GM23248 (cell line): Measurements from ENCODE around the gene EPOP. TPM values are rescaled to one million over a fixed set of nuclear protein-coding genes. Genes with fewer than 3 reads are reported as not detected.
A peak's percentile ranks its signal among the peaks of the same experiment; 100 is the strongest.

Experiments used
- DNase-seq: peaks from one replicate; pipeline ENCODE4 v3.0.0-alpha.2; 2015
- H2AFZ ChIP-seq: fragments of 200-600 bp; sonication (generic); 2 replicates; pipeline ENCODE4 v1.6.1; 2016; ENCODE audit warnings: antibody characterized with exemption
- H3F3A ChIP-seq: fragments of 200-600 bp; sonication (generic); 2 replicates; pipeline ENCODE4 v1.6.1; 2016; ENCODE audit warnings: mild to moderate bottlenecking, antibody characterized with exemption, mixed run types; ENCODE audit not compliant: insufficient read depth
- H3K27ac ChIP-seq: fragments of 200-600 bp; sonication (generic); 2 replicates; pipeline ENCODE4 v1.5.1; 2016; ENCODE audit warnings: mild to moderate bottlenecking
- H3K27me3 ChIP-seq: fragments of 200-600 bp; sonication (generic); replicated peaks from 2 replicates; pipeline ENCODE4 v1.6.1; 2016; ENCODE audit warnings: mild to moderate bottlenecking; ENCODE audit not compliant: insufficient read depth
- H3K36me3 ChIP-seq: fragments of 200-600 bp; sonication (generic); 2 replicates; pipeline ENCODE4 v1.6.1; 2016; ENCODE audit warnings: low read depth, mild to moderate bottlenecking
- H3K4me1 ChIP-seq: fragments of 200-600 bp; sonication (generic); 2 replicates; pipeline ENCODE4 v1.6.1; 2016; ENCODE audit warnings: mild to moderate bottlenecking; ENCODE audit not compliant: insufficient read depth
- H3K4me2 ChIP-seq: fragments of 200-600 bp; sonication (generic); one replicate; pipeline ENCODE4 v1.6.1; 2016; ENCODE audit warnings: mild to moderate bottlenecking; ENCODE audit not compliant: unreplicated experiment
- H3K4me3 ChIP-seq: fragments of 200-600 bp; sonication (generic); 2 replicates; pipeline ENCODE4 v1.5.1; 2016; ENCODE audit warnings: mild to moderate bottlenecking
- H3K79me2 ChIP-seq: fragments of 200-600 bp; sonication (generic); 2 replicates; pipeline ENCODE4 v1.6.1; 2016; ENCODE audit warnings: mild to moderate bottlenecking; ENCODE audit not compliant: insufficient read depth
- H3K9ac ChIP-seq: fragments of 200-600 bp; sonication (generic); 2 replicates; pipeline ENCODE4 v1.6.1; 2016; ENCODE audit warnings: mild to moderate bottlenecking
- H3K9me2 ChIP-seq: fragments of 200-600 bp; sonication (generic); 2 replicates; pipeline ENCODE4 v1.6.1; 2016; ENCODE audit warnings: mixed run types, mild to moderate bottlenecking, moderate library complexity; ENCODE audit not compliant: insufficient read depth
- H3K9me3 ChIP-seq: fragments of 200-600 bp; sonication (generic); one replicate; pipeline ENCODE4 v1.6.1; 2017; ENCODE audit warnings: low read depth
- H4K20me1 ChIP-seq: fragments of 200-600 bp; sonication (generic); 2 replicates; pipeline ENCODE4 v1.6.0; 2016; ENCODE audit not compliant: insufficient read depth
- EZH2 ChIP-seq: fragments of 200-600 bp; sonication (generic); IDR thresholded peaks from 2 replicates; pipeline ENCODE4 v1.6.1; 2018; ENCODE audit warnings: antibody characterized with exemption, mild to moderate bottlenecking; ENCODE audit not compliant: insufficient read depth, poor library complexity, severe bottlenecking
- EZH2phosphoT487 ChIP-seq: fragments of 200-600 bp; sonication (generic); IDR thresholded peaks from 2 replicates; pipeline ENCODE4 v1.6.1; 2018; ENCODE audit warnings: antibody characterized with exemption, moderate library complexity, mild to moderate bottlenecking, low read depth; ENCODE audit not compliant: insufficient read depth
- WGBS, 2 experiments: methylation state at CpG; one replicate each; pipeline ENCODE4 v1.1.6; 2015 to 2017; ENCODE audit warnings: low lambda C conversion rate in 2 of 2, low coverage in 1 of 2; ENCODE audit errors: missing lambda C conversion rate in 2 of 2; 5-methylcytosine and 5-hydroxymethylcytosine counted together
- in situ Hi-C: fragments of 300-500 bp; cut with MboI; formaldehyde crosslinking; loops from 2 replicates; pipeline ENCODE4 v1.15.0; 2020
- polyA plus RNA-seq: library from polyadenylated mRNA; unstranded; fragments of >200 nt; fragmentation: Nextera tagmentation; extraction: Ambion mirVana; gene quantifications from 2 replicates; pipeline ENCODE4 v1.2.1, GENCODE V29; 2016
- total RNA-seq: library from RNA; depleted of rRNA; stranded (reverse); fragments of >200 nt; shearing (Covaris generic); gene quantifications from 2 replicates; pipeline ENCODE4 v1.2.3, GENCODE V29; 2014; rRNA removed

Gene EPOP
- total RNA-seq (2.9 and 4.3 TPM in 2 replicates), polyA plus RNA-seq (1.0 and 1.2 TPM in 2 replicates)

DNA sequence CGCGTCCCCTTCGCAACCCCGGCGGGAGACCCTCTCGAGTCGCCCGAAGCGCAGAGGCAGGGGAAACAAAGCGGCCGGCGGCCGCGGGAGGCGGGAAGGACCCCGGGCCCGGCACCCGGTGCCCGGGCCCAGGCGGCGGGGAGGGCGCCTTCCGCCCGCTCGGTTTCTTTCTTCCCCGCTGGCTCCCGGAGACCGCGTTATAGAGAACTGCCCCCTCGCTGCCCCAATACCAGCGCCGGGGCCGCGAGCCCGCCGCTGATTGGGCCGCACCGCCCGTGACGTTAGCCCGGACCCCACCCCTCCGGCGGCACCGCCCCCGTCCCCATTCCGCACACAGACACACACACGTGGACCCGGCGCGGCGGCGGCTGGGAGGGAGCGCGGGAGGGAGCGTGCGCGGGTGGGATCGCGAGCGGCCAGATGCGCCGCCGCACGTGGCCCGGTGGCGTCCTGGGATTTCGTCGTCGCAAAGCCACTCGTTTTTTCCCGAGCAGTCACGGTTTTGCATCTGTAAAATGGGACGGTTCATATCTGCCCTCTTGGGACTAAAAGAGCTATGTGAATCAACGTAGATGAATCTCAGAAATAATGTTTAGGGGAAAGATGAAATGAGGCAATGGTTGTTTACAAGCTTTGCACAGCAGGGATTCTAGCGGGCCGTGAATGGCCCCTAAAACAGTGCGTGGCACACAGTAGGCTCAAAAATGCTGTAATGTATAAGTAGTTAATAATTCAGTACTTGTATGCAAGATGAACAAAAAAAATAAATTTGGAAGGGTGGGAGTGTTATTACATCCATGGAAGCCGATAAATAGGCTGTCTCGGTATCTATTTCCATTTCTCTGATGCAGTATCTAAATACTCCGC is at the start of gene EPOP:
Gene EPOP, minus strand, starts transcription at position 209 of the 867 bp plus-strand sequence. CDS start 462 bp downstream, outside the sequence.
- TF ChIP-seq EZH2 (no peak), EZH2phosphoT487 (no peak)
- DNase-seq = peak; percentile 89
- Histone ChIP-seq H2AFZ (peak within 1 kb of the TSS; percentile 78), H4K20me1 (no peaks in the 10 kb centered on the region), H3K27ac (no peak within 1 kb of the TSS), H3K4me3 (peak within 1 kb of the TSS; percentile 74), H3K9me2 (no peaks in the 10 kb centered on the region), H3K27me3 (0 out of 2 replicates have a peak, but pooled peaks cover 4% of the 10 kb centered on the region), H3F3A (peaks cover 11% of the 10 kb centered on the region; the same call in 1 of the 2 replicates), H3K36me3 (no peaks in the 10 kb centered on the region), H3K9me3 (no peaks in the 10 kb centered on the region), H3K9ac (peak within 1 kb of the TSS; percentile 74), H3K4me2 (peak within 1 kb of the TSS; percentile 74), H3K4me1 (0 out of 2 replicates have a peak, but pooled peaks cover 3% of the 10 kb centered on the region), H3K79me2 (no peaks in the 10 kb centered on the region)
- in situ Hi-C loops = no loop called here
- 5 to 6% methylated on average over 44 to 61 of the region's 80 CpGs for WGBS, 2 experiments

DNA sequence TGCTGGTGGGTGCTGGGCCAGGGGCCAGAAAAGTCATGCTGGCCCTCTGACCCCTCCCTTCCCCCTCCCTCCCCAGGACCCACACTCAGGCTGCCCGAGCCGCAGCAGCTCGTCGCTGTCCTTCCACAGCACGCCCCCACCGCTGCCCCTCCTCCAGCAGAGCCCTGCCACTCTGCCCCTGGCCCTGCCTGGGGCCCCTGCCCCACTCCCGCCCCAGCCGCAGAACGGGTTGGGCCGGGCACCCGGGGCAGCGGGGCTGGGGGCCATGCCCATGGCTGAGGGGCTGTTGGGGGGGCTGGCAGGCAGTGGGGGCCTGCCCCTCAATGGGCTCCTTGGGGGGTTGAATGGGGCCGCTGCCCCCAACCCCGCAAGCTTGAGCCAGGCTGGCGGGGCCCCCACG is 47.0 kb upstream of the EPOP start:
- Histone ChIP-seq H3K27me3 (no peaks in the 10 kb centered on the region), H3K36me3 (no peaks in the 10 kb centered on the region; the same call in 1 of the 2 replicates), H3K4me1 (no peaks in the 10 kb centered on the region), H2AFZ (no peak overlapping the region), H3K79me2 (no peaks in the 10 kb centered on the region), H3K4me2 (no peak overlapping the region), H3K9me2 (no peaks in the 10 kb centered on the region), H3K9me3 (no peaks in the 10 kb centered on the region), H4K20me1 (no peaks in the 10 kb centered on the region), H3F3A (0 out of 2 replicates have a peak, but pooled peaks cover 2% of the 10 kb centered on the region), H3K4me3 (no peak overlapping the region), H3K27ac (no peak overlapping the region), H3K9ac (no peak overlapping the region)
- WGBS, 2 experiments = 93 to 95% methylated on average over 3 to 16 of the region's 16 CpGs
- no peak for TF ChIP-seq EZH2
- TF ChIP-seq EZH2phosphoT487 = no peak
- no peak for DNase-seq
- in situ Hi-C loops = no loop called here

DNA sequence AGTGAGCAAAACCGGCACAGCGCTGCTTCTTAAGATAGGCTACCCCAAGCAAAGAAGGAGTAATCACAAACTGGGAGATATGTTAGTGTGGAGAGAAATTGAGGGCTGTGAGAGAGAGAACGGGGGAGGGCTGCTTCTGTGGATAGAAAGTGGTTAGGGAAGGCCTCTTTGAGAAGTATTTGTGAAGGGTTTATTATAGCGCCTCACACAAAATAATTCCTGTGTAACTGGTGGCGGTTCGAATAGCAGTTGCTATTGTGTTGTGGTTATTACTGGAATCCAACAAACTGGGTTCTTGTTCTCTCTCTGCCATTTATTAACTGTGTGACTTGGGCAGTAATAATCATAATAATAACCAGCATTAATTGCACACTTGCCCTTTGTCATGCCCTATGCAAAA is 46.2 kb upstream of the EPOP start:
- Histone ChIP-seq H3K27ac (no peak overlapping the region), H3K4me2 (no peak overlapping the region), H2AFZ (no peak overlapping the region), H3K27me3 (no peaks in the 10 kb centered on the region), H3K4me3 (no peak overlapping the region), H3K36me3 (no peaks in the 10 kb centered on the region; the same call in 1 of the 2 replicates), H3K79me2 (no peaks in the 10 kb centered on the region), H3K9ac (no peak overlapping the region), H3K4me1 (no peaks in the 10 kb centered on the region), H3F3A (no peaks in the 10 kb centered on the region), H3K9me3 (no peaks in the 10 kb centered on the region), H4K20me1 (no peaks in the 10 kb centered on the region), H3K9me2 (no peaks in the 10 kb centered on the region)
- no peak for DNase-seq
- in situ Hi-C loops = no loop called here
- WGBS, 2 experiments = 91% methylated on average over 6 of the region's 6 CpGs
- TF ChIP-seq EZH2 (no peak), EZH2phosphoT487 (no peak)

DNA sequence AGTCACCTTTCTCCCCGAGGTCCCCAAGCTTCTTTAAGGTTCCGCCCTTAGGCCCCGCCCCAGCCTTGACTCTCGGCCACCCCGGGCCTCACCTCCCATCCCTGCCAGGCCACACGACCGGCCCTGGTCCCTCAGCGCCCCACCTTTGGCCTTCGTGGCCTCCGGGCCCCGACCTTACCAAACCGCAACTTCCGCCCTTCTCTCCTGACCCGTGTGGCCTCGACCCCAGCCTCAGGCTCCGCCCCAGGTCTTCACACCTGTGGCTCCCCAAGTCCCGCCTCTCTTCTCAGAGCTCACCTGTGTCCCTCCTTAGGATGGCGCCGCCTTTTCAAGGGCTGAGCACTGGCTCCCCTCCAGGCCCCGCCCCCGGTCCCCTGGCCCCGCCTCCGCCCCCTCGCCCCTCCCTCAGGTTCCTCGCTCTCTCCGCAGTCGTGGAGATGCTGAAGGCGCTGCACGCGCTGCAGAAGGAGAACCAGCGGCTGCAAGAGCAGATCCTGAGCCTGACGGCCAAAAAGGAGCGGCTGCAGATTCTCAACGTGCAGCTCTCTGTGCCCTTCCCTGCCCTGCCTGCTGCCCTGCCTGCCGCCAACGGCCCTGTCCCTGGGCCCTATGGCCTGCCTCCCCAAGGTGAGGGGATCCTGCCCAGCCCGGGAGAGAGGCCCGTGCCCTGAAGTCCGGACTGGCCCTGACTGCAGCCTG is 45.3 kb upstream of the EPOP start:
- H3F3A ChIP-seq = no peaks in the 10 kb centered on the region
- no peaks in the 10 kb centered on the region for H3K27me3 ChIP-seq
- H3K27ac ChIP-seq = no peak overlapping the region
- no peaks in the 10 kb centered on the region for H4K20me1 ChIP-seq
- in situ Hi-C loops = no loop called here
- H2AFZ ChIP-seq = no peak overlapping the region
- WGBS, 2 experiments = 81 to 82% methylated on average over 28 to 39 of the region's 39 CpGs
- no peaks in the 10 kb centered on the region for H3K9me2 ChIP-seq
- no peaks in the 10 kb centered on the region for H3K4me1 ChIP-seq
- no peak overlapping the region for H3K4me3 ChIP-seq
- no peaks in the 10 kb centered on the region; the same call in 1 of the 2 replicates for H3K36me3 ChIP-seq
- no peak overlapping the region for H3K4me2 ChIP-seq
- no peak for DNase-seq
- no peak for TF ChIP-seq EZH2phosphoT487
- no peaks in the 10 kb centered on the region for H3K79me2 ChIP-seq
- H3K9me3 ChIP-seq = no peaks in the 10 kb centered on the region
- H3K9ac ChIP-seq = no peak overlapping the region
